ENCODE results near the gene GDI2.
"Not testable (repeated sequence)": the region's sequence is repeated elsewhere in the genome, so short reads cannot be mapped to it uniquely, and the experiment has no call there.

GDI2 gene

GRCh38 chr10:5777758-5778157 is 35.5 kb downstream of the GDI2 start:
- not testable (repeated sequence) for DNase-seq

DNA sequence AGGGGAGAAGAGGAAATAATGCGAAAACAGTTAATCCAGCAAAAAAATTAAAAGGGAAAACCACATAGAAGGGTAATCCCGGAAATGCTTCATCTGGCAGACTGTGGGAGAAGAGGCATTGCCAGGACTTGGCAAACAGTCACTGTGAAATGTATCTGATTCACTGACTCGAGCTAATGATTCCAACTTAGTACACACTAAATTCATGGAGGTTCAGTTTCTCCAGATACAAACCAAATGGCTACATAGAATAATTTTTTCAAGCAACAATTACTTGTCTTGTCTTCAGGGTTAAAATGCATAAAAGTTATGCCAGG is 36.4 kb downstream of the GDI2 start:
- DNase-seq = peak; percentile 74

DNA sequence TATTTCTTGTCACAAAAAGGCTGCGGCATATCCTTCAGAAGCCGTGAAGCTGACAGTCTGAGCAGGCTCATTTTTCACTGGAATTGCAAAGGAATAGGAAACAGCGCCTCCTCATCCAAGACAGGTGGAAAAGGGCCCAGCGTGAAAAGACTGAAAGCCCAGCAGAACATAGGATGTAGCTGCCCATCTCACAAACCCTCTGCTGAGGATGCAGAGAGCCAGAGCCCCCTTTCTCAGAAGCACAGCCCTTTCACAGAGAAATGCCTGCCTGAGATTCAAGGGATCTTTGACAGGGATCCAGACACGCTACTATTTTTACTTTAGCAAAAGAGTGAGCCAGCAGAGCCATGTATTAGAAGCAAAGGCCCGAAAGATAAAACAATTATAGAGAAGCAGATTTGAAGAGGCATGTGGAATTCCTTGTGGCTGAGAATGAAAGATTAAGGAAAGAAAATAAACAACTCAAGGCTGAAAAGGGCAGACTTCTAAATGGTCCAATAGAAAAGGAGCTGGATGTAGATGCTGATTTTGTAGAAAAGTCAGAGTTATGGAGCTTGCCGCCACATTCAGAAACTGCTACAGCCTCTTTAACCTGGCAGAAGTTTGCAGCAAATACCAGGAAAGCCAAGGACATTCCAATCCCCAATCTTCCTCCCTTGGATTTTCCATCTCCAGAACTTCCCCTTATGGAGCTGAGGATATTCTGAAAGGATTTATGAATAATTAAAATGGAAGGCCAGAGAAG is 36.9 kb downstream of the GDI2 start:
- no peak for DNase-seq

GRCh38 chr10:5775685-5776084 is 37.5 kb downstream of the GDI2 start:
- no peak for DNase-seq

DNA sequence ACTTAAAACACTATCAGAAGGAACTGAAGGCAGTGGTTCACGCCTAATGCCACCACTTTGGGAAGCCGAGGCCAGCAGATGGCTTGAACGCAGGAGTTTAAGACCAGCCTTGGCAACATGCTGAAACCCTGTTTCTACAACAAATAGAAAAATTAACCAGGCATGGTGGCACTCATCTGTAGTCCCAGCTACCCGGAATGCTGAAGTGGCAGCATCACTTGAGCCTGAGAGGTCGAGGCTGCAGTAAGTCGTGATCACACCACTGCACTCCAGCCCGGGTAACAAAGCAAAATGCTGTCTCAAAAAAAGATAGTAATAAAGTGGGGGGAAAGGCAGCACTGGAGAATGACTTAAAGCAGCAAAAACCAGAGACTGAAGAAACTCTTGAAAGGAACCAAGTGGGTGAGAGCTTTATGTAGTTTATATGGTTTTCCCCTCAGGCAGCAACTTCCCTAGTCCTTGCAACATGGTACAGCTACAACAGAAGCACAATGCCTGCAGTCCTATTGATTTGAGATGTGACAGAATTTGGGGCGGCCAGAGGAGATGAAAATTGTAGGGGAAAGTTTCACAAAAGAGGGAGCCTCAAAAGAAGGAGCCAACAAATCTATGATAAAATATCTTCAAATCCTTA is 38.1 kb downstream of the GDI2 start:
- DNase-seq = no peak

DNA sequence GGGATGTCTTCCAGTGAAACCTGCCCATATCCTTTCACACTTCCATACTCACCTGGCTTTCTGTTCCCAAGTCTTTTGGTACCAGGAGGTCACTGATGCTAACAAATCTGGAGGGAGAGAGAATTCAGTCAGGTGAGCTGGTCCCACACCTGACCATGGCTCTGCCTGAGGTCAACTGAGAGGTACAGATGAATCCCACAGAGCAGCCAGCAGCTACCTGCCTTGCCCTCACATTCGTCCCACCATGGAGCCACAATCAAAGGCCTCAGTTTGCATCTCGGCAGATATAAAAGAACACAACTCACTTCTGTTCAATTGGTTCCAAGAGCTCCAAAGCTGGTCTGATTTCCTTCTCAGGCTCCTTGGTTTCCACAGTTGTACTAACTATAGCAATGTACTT is 47.0 kb downstream of the GDI2 start:
- DNase-seq = no peak

DNA sequence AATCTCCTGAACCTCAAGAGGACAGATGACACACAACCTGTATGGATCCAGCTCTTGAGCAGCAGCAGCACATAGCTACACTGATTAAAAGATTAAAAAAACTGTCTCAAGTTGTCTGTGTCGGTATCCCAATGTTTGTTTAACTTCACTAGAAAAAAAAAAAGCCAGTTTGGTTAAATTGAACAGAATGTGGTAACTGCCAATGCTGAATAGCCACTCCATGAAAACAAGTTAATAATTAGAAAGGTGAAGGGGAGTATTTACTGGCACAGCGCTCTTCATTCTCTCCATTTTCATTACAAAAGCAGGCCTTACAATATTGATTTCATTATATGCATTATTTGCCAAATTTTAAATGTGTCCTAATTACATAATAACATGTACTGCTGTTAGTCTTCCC is 47.6 kb downstream of the GDI2 start:
- DNase-seq = no peak

DNA sequence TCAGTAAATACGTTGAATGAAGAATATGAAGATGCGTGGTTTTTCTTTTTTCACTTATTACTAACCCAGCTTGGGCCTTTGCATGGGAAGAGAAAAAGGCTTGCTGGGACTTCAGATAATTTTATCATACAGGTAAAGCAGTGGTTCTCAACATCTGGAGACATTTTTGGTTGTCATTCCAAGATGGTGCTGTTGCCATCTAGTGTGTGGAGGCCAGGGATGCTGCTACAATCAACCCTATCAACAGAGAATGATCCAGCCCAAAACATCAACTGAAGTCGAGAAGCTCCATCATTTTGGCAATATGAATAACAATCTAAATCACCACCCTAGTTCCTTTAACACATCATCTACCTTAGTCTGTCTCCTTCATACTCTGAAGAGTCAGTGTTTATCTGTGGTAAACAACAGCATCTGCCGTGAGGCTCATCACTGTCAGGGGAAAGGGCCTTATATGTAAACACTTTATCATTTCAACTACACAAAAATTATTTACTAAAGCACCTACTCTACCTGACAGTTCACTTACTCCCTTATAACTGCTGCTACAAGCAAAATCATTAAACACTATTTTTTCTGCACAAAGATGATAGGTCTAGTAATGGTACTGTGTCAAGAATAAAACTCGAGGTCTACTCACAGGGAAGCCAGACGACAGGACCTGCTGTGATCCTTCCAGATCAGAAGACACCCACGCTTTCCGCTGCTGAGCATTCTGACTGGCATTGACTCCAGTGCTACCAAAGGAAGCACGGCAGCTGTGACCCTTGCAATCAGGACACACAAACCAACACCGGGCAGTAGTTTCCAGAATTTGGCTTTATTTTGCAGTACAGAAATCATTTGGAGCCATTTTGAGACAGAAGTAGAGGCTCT is 48.6 kb downstream of the GDI2 start:
- DNase-seq = no peak

DNA sequence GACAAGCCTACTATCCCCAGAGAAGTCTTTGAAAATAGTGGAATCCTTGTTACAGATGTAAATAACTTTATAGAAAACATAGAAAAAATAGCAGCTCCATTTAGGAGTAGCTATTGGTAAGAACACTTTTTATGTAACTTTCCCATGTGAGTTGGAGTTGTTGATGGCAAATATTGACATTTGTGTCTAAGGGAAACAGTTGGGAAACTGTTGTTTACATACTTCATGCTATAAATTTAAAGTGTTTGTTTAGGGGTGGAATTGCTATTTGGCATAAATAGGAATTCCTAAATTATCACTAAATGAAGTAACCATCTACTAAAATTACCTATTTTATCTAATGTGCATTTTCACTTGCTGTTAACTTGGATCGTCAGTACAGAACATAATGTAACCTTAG is 50.7 kb downstream of the GDI2 start:
- DNase-seq = no peak

DNA sequence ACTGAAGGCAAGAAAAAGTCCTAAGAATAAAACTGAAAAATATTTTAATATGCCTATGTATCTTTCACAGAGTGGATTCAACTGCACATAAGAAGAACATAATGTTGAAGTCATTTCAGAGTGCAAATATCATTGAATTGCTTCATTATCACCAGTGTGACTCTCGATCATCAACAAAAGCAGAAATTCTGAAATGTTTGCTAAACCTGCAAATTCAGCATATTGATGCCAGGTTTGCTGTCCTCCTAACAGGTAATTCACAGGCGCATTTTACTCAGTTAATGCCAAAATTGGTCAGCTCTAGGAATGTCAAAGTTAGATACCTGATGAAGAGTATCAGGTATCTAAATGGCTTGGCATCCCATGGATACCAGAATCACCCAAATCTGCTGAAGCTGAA is 52.0 kb downstream of the GDI2 start:
- DNase-seq = no peak

DNA sequence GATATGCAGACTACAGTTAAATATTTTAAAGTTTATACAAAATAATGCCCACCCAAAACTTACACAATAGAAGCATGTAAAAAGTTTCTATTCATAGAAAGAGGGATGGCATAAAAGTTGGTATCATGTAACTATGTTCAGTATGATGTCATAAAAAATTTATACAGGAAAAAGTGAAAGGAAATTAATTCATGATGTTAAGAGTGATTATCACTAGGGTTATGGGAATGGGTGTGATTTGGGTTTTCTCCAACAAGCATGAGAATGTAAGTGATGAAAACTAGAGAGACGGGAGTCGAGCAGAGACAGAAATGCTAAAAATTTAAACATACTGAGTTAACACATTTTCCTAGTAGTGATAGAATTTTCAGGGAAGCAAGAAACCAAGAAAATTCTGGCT is 52.7 kb downstream of the GDI2 start:
- DNase-seq = no peak

DNA sequence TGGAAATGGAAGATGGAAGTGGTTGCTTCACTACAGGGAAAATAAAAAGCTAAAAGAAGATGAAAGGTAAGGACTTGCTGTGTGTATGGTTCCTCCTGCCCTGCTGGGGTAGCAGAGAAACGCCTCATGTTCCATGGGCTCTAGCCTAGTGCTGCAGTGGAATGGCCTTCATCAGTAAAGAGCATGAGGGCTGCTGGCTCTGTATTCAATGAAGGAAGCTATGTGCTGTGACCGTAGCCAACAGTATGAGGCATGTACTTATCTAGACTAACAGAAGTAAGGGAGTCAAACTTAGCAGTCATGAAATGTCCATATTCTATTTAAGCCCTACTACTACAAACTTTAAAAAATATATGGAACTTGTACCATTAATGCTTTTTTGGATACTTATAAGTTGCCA is 54.3 kb downstream of the GDI2 start:
- DNase-seq = no peak

- DNase-seq = no peak
These were observed 55.3 kb downstream of the GDI2 start for GRCh38 chr10:5757766-5758517.

DNA sequence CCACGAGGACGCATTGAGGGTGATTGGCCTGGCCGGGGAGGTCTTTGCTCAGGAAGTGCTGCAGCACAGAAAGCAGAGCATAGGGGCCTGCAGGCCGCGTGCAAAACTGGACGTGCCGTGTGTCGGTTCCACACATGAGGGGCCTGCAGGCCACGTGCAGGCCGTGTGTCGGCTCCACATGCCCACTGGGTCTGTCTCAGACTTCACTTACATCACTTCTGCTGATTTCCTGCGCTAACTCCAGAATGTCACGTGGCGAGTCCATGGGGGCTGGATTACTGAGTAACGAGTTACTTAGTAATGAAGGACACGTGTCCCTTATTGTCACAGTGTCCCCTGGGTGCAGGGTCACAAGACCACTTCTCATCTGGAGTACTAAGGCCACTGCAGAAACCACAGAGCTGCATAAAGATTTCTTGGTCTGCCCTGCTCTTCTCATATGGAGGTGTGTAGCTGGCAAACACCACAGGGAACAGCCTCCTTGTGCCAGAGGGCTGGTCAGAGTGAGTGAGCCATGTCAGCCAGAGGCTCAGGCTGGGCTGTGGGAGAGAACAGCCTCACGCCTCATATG is 60.8 kb downstream of the GDI2 start:
- DNase-seq = peak; percentile 57

GRCh38 chr10:5751601-5752253 is 61.5 kb downstream of the GDI2 start:
- DNase-seq = no peak

DNA sequence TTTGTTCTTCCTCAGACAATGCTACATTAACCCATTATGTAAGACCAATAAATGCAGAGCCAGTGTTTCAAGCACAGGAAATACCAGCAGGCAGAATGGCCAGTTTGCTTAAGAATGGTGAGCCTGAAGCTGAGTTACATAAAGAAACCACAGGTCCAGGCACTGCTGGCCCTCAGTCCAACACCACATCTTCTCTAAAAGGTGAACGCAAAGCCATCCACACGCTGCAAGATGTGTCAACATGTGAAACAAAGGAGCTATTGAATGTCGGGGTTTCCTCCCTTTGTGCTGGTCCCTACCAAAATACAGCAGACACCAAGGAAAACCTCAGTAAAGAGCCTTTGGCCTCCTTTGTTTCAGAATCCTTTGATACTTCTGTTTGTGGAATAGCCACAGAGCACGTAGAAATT is 64.8 kb downstream of the GDI2 start:
- DNase-seq = no peak

DNA sequence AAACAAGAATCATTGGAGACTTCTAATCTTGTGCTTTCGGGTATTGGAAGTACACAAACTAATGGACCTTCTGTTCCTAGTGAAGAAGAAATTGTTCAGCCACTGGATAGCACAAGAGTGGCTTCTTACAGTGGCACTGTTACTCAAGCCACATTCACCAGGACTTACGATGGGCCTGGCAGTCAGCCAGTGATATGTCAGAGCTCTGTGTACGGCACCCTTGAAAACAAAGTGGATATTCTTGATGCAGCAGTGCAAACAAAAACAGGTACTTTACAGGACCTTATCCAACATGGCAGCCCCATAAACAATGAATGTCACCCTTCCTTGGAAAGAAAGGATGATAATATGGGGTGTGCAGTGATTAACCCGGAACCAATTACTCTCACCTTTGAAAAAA is 67.0 kb downstream of the GDI2 start:
- no peak for DNase-seq

GRCh38 chr10:5744849-5745248 is 68.4 kb downstream of the GDI2 start:
- no peak for DNase-seq

DNA sequence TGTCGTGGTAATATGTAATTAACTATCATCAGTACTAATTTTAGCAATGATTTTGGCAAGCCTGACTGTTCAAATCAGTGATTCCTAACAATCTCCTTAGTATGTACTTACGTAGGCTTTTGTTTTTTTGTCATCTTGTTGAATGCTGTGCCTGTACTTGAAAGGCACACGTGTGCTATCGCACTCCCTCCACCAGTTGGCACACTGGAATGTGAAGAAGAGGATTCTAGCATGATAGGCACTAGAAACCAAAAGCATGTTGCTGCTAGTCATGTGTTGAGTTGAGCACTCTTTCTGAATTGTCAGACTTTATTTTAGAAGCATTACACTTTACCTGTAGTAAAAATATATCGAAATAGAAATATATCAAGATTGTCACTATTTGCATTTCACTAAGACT is 69.5 kb downstream of the GDI2 start:
- DNase-seq = no peak

- no peak for DNase-seq
These were observed 71.1 kb downstream of the GDI2 start for GRCh38 chr10:5742116-5742515.

GRCh38 chr10:5741276-5741675 is 72.0 kb downstream of the GDI2 start:
- DNase-seq = no peak

- DNase-seq = no peak
These were observed 74.8 kb downstream of the GDI2 start for GRCh38 chr10:5738427-5738826.
